ENCODE data around the gene MYLIP. TPM values are rescaled to one million over a fixed set of nuclear protein-coding genes. Genes with fewer than 3 reads are reported as not detected.

The MYLIP gene
- total and polyA plus RNA-seq, 2 of the 13 experiments (the other 11 are each of a cell fraction or from before 2014, with no cell fraction given), result 3.4 to 10.8 TPM

- TF ChIP-seq CAMTA2 (CRISPR knock-in tag; IDR thresholded peaks at IDR 0.05; ENCODE audit: borderline replicate concordance) (peak; percentile 31; the same call in 1 of the 2 replicates), NFE2L2 (IDR thresholded peaks at IDR 0.05; ENCODE audit: low read length) (no peak), ZBTB39 (CRISPR knock-in tag; IDR thresholded peaks at IDR 0.05) (peak; percentile 85; the same call in 1 of the 2 replicates), CENPBD1 (CRISPR knock-in tag; IDR thresholded peaks at IDR 0.05; ENCODE audit: borderline replicate concordance, low read depth) (no peak), EEA1 (CRISPR knock-in tag; IDR thresholded peaks at IDR 0.05; ENCODE audit: borderline replicate concordance) (peak; percentile 93; the same call in 1 of the 2 replicates), ZNF3 (CRISPR knock-in tag; IDR thresholded peaks at IDR 0.05) (no peak), CEBPG (CRISPR knock-in tag; IDR thresholded peaks at IDR 0.05) (no peak; the same call in 1 of the 2 replicates), ZNF850 (CRISPR knock-in tag; conservative IDR thresholded peaks at IDR 0.05) (peak; percentile 89; the same call in 1 of the 2 replicates), ZNF484 (CRISPR knock-in tag; IDR thresholded peaks at IDR 0.05; ENCODE audit: borderline replicate concordance, low read depth) (no peak; the same call in 1 of the 2 replicates), NFYB (CRISPR knock-in tag; IDR thresholded peaks at IDR 0.05) (peak; percentile 89), ZNF558 (CRISPR knock-in tag; IDR thresholded peaks at IDR 0.05; ENCODE audit: borderline replicate concordance) (peak; percentile 55; the same call in 1 of the 2 replicates), ZNF430 (CRISPR knock-in tag; IDR thresholded peaks at IDR 0.05) (0 out of 2 replicates have a peak, but pooled peaks have one; percentile 65), ZNF124 (CRISPR knock-in tag; IDR thresholded peaks at IDR 0.05) (peak; percentile 86), RFXAP (CRISPR knock-in tag; IDR thresholded peaks at IDR 0.05; ENCODE audit: borderline replicate concordance) (peak; percentile 95), ZNF777 (CRISPR knock-in tag; IDR thresholded peaks at IDR 0.05) (peak; percentile 74; the same call in 1 of the 2 replicates), MAFK (conservative IDR thresholded peaks at IDR 0.05 in 1 of 2, IDR thresholded peaks at IDR 0.05 in 1 of 2; ENCODE audit: low read length in 2 of 2) (no peak), BRD4 (CRISPR knock-in tag; IDR thresholded peaks at IDR 0.05) (peak; percentile 73; the same call in 1 of the 2 replicates), LCORL (IDR thresholded peaks at IDR 0.05) (no peak), LCORL (CRISPR knock-in tag; IDR thresholded peaks at IDR 0.05) (peak; percentile 74), RERE (CRISPR knock-in tag; IDR thresholded peaks at IDR 0.05; ENCODE audit: low read depth) (no peak), TFE3 (CRISPR knock-in tag; IDR thresholded peaks at IDR 0.05) (0 out of 2 replicates have a peak, but pooled peaks have one; percentile 34)
Measured at GRCh38 chr6:16128759-16129622, at the start of gene MYLIP (continued).
